Measurements from ENCODE around the gene CIDEC. TPM values are rescaled to one million over a fixed set of nuclear protein-coding genes. Genes with fewer than 3 reads are reported as not detected.

Gene CIDEC
- polyA plus RNA-seq, 1 experiment: 0.09 TPM

DNA sequence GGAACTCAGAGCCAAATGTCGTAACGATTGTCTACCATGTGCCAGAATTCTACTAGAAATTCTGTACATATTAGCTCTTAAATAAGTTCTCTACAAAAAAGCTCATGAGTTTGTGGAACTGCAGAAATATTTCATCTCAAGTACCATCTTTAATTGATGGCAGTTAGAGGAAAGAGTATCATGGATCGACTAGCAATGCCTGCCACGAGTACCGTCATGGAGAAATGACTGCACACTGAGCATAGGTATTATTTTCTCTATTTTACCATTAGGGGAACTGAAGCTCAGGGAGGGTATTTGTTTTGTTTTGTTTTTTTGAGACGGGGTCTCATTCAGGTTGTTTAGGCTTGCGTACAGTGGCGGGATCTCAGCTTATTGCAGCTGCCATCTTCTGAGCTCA, 39.0 kb downstream of the CIDEC start:
- POLR2A ChIA-PET: no interaction called here
- TF ChIP-seq, protein P1, sequence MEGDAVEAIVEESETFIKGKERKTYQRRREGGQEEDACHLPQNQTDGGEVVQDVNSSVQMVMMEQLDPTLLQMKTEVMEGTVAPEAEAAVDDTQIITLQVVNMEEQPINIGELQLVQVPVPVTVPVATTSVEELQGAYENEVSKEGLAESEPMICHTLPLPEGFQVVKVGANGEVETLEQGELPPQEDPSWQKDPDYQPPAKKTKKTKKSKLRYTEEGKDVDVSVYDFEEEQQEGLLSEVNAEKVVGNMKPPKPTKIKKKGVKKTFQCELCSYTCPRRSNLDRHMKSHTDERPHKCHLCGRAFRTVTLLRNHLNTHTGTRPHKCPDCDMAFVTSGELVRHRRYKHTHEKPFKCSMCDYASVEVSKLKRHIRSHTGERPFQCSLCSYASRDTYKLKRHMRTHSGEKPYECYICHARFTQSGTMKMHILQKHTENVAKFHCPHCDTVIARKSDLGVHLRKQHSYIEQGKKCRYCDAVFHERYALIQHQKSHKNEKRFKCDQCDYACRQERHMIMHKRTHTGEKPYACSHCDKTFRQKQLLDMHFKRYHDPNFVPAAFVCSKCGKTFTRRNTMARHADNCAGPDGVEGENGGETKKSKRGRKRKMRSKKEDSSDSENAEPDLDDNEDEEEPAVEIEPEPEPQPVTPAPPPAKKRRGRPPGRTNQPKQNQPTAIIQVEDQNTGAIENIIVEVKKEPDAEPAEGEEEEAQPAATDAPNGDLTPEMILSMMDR (IDR thresholded peaks at IDR 0.05; ENCODE audit: insufficient read depth, low read depth, low read length): no peak

DNA sequence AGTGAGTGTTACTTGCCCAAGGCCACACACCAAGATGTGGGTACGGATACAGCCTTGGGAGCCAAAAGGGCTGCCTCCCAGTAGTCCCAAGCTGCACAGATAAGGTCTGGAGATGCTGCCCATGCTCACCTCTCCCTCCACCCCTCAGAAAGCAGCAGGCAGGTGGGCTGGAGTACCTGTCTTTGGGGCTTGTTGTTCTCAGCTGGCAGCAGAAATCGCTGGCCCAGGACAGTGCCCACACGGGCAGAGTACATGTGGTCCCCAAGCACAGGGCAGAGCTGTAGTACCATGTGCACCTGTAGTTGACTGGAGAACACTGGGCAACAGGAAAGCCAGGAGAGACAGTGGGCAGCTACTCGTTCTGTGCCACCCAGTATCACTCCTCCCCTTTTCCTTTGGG, 41.2 kb downstream of the CIDEC start:
- POLR2A ChIA-PET: no interaction called here
- Histone ChIP-seq H3K4me3 (ENCODE audit: low read depth, low read length) (no peak overlapping the region), H3K36me3 (ENCODE audit: control insufficient read depth, insufficient read depth, low read length) (peaks cover 19% of the 10 kb centered on the region), H3K27me3 (ENCODE audit: control insufficient read depth, insufficient read depth, low read length) (no peaks in the 10 kb centered on the region)
- CTCF ChIA-PET: interaction anchor here (1.0 to 1.2 kb wide), 2 partner anchors 95 to 123 kb away, joined by 3 read pairs; partner anchors contain the start of gene CRELD1
- TF ChIP-seq, protein P1 (IDR thresholded peaks at IDR 0.05; ENCODE audit: insufficient read depth, low read depth, low read length): no peak
- no peak for DNase-seq (ENCODE audit: low read depth)

More for the DNA sequence above, 39.0 kb downstream of the CIDEC start:
- DNase-seq (ENCODE audit: low read depth): no peak
- Histone ChIP-seq H3K4me3 (ENCODE audit: low read depth, low read length) (no peak overlapping the region), H3K36me3 (ENCODE audit: control insufficient read depth, insufficient read depth, low read length) (peaks cover 9% of the 10 kb centered on the region), H3K27me3 (ENCODE audit: control insufficient read depth, insufficient read depth, low read length) (no peaks in the 10 kb centered on the region)
- CTCF ChIA-PET: interaction anchor here (1.5 to 1.9 kb wide), 2 partner anchors 10 to 92 kb away, joined by 6 to 7 read pairs; partner anchors contain the start of gene CRELD1

DNA sequence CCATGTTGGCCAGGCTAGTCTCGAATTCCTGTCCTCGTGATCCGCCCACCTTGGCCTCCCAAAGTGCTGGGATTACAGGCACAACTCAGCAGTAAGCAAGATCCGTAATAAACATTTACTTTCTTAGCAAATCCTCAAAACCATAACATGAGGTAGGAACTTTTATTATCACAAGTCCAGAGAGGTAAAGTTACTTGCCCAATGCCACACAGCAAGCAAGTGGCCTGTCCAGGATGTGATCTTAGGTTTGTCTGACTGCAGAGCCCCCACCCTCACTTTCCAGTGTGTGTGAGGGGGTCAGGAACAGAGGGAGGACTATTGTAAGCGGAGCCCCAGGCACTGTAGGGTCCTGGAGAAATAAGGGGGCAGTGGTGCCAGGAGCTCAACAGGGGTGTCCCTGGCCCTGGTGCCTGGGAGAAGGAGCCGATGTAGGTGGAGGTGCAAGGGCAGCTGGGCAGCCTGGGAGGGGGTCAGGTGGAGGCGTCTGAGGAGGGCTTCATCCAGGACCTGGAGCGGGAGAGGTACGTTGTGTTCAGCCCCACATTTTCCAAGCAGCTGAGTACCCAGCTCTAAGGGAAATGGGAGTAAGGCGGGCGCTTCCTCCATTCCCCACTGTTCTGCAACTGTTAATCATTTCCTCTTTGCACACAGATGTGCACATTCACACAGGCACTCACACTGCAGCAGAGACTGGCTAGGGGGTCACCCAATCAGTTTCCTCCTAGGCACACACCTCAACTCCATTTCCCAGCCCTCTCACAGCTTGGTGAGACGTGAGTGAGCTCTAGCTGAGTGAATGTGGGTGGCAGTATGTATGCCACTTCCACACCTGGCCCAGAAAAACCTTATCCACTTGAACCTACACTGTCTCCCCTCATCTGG, 42.1 kb downstream of the CIDEC start:
- ChIA-PET POLR2A (no interaction called here), CTCF (interaction anchor here (0.8 kb wide), 1 partner anchor 53 kb away, joined by 3 read pairs; the partner anchor contains the start of gene JAGN1)
- Histone ChIP-seq H3K36me3 (ENCODE audit: control insufficient read depth, insufficient read depth, low read length) (peaks cover 23% of the 10 kb centered on the region), H3K27me3 (ENCODE audit: control insufficient read depth, insufficient read depth, low read length) (no peaks in the 10 kb centered on the region), H3K4me3 (ENCODE audit: low read depth, low read length) (no peak overlapping the region)
- no peak for DNase-seq (ENCODE audit: low read depth)
- TF ChIP-seq, protein P1 (IDR thresholded peaks at IDR 0.05; ENCODE audit: insufficient read depth, low read depth, low read length): no peak

DNA sequence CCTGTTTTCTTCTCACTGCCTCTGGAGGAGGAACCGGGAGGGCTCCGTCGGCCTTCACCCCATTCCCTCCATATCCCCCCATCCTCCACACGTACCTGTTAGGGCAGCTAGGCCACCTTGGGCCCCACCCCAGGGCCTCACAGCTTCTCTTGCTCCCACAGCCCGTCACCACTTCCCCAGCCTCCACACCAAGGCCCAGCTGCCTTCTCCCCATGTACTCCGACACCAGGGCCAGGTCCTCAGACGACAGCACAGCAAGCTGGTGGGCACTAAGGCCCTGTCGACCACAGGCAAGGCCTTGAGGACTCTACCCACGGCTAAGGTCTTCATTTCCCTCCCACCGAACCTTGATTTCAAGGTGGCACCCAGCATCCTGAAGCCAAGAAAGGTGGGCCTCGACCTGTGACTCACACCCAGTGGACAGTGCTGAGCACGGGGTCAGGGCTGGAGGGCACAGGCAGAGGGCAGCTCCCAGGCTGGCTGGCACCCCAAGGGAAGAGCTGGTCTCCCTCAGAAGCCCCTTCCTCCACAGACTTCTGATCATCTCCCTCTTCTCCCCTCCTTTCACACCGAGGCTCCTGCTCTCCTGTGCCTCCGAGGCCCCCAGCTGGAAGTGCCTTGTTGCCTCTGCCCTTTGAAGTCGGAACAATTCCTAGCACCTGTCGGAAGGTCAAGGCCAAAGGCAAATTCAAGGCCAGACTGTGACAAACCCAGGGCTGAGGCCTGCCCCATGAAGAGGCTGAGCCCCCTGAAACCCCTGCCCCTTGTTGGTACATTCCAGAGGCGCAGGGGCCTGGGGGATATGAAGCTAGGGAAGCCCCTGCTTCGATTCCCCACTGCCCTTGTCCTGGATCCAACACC, 45.3 kb downstream of the CIDEC start:
- Histone ChIP-seq H3K4me3 (ENCODE audit: low read depth, low read length) (no peak overlapping the region), H3K36me3 (ENCODE audit: control insufficient read depth, insufficient read depth, low read length) (peaks cover 25% of the 10 kb centered on the region), H3K27me3 (ENCODE audit: control insufficient read depth, insufficient read depth, low read length) (no peaks in the 10 kb centered on the region)
- no peak for DNase-seq (ENCODE audit: low read depth)
- ChIA-PET CTCF (interaction anchor here (1.0 to 1.4 kb wide), 2 partner anchors 112 to 119 kb away, joined by 3 read pairs; no protein-coding TSS in a partner anchor), POLR2A (no interaction called here)
- TF ChIP-seq, protein P1 (IDR thresholded peaks at IDR 0.05; ENCODE audit: insufficient read depth, low read depth, low read length): no peak

DNA sequence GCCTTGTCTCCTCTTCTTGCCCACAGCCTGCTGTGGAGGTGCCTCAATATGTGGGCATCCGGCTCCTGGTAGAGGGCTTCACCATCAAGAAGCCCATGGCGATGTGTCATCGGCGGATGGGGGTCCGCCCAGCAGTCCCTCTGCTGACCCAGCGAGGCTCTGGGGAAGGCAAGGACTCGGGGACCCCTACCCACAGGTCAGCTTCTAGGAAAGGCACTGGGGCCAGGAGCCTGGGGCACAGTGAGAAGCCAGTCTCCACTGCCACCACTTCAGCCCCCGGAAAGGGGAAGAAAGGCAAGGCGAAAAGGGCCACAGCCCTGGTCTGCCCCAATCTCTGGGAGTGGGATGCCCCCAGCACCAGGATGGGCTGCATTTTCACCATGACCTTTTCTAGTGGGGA, 47.0 kb downstream of the CIDEC start:
- peaks cover 23% of the 10 kb centered on the region for H3K36me3 ChIP-seq (ENCODE audit: control insufficient read depth, insufficient read depth, low read length)
- POLR2A ChIA-PET: no interaction called here
- no peak for DNase-seq (ENCODE audit: low read depth)

More for the DNA sequence above, 47.0 kb downstream of the CIDEC start:
- CTCF ChIA-PET: no interaction called here
- Histone ChIP-seq H3K27me3 (ENCODE audit: control insufficient read depth, insufficient read depth, low read length) (no peaks in the 10 kb centered on the region), H3K4me3 (ENCODE audit: low read depth, low read length) (no peak overlapping the region)
- TF ChIP-seq, protein P1 (IDR thresholded peaks at IDR 0.05; ENCODE audit: insufficient read depth, low read depth, low read length): no peak

All from BJ (cell line).